Central memory CD4-positive, alpha-beta T cell (primary cell): Measurements from ENCODE around the gene ZNF318.
"Not testable (repeated sequence)": the region's sequence is repeated elsewhere in the genome, so short reads cannot be mapped to it uniquely, and the experiment has no call there.

Experiments
- DNase-seq: peaks from one replicate; pipeline ENCODE4 v3.0.0; 2022
- total RNA-seq, 3 experiments: gene quantifications; one replicate each; lab custom pipeline; 2026; lab: John Stamatoyannopoulos, UW

ZNF318 gene
- 20.0 to 59.8 (median 54.7) reads per million in 3 experiments for total RNA-seq

- peak; percentile 94 for DNase-seq
These were observed at the start of gene ZNF318 for GRCh38 chr6:43369174-43370002. Gene ZNF318 (minus strand): TSS chr6:43369647. CDS start chr6:43369365, 282 bp downstream.

GRCh38 chr6:43416935-43417334, 47.5 kb upstream of the ZNF318 start:
- no peak for DNase-seq

- not testable (repeated sequence) for DNase-seq
These were observed 45.8 kb upstream of the ZNF318 start for GRCh38 chr6:43415275-43415674.

- DNase-seq = no peak
These were observed 43.6 kb upstream of the ZNF318 start for GRCh38 chr6:43413002-43413401.

- no peak for DNase-seq
These were observed 43.1 kb upstream of the ZNF318 start for GRCh38 chr6:43412541-43412940.

GRCh38 chr6:43410776-43411175, 41.3 kb upstream of the ZNF318 start:
- not testable (repeated sequence) for DNase-seq

- no peak for DNase-seq
These were observed 38.8 kb upstream of the ZNF318 start for GRCh38 chr6:43408259-43408658.

- DNase-seq = no peak
These were observed 37.8 kb upstream of the ZNF318 start for GRCh38 chr6:43407296-43407695.

- no peak for DNase-seq
These were observed 35.9 kb upstream of the ZNF318 start for GRCh38 chr6:43405354-43405753.

- no peak for DNase-seq
These were observed 33.4 kb upstream of the ZNF318 start for GRCh38 chr6:43402820-43403219.

GRCh38 chr6:43401730-43402129, 32.3 kb upstream of the ZNF318 start:
- DNase-seq = no peak

GRCh38 chr6:43399932-43400487, 30.6 kb upstream of the ZNF318 start:
- no peak for DNase-seq

GRCh38 chr6:43396408-43397149, 27.1 kb upstream of the ZNF318 start:
- DNase-seq = no peak

- DNase-seq = no peak
These were observed 26.3 kb upstream of the ZNF318 start for GRCh38 chr6:43395776-43396175.

- no peak for DNase-seq
These were observed 25.5 kb upstream of the ZNF318 start for GRCh38 chr6:43394982-43395381.

GRCh38 chr6:43393602-43394001, 24.2 kb upstream of the ZNF318 start:
- no peak for DNase-seq

GRCh38 chr6:43393133-43393532, 23.7 kb upstream of the ZNF318 start:
- DNase-seq = not testable (repeated sequence)

GRCh38 chr6:43391440-43392031, 22.1 kb upstream of the ZNF318 start:
- peak; percentile 63 for DNase-seq

- not testable (repeated sequence) for DNase-seq
These were observed 21.4 kb upstream of the ZNF318 start for GRCh38 chr6:43390753-43391439.

GRCh38 chr6:43389730-43390295, 20.4 kb upstream of the ZNF318 start:
- DNase-seq = no peak

GRCh38 chr6:43386492-43386891, 17.0 kb upstream of the ZNF318 start:
- DNase-seq = peak; percentile 28

- no peak for DNase-seq
These were observed 13.7 kb upstream of the ZNF318 start for GRCh38 chr6:43383021-43383667.
